NCI-H1417 (cell line): ENCODE measurements around the gene CD4.

Experiments used
- DNase-seq, 3 experiments: peaks; one replicate each; lab custom pipeline; 2025; lab: John Stamatoyannopoulos, UW

Gene CD4

DNA sequence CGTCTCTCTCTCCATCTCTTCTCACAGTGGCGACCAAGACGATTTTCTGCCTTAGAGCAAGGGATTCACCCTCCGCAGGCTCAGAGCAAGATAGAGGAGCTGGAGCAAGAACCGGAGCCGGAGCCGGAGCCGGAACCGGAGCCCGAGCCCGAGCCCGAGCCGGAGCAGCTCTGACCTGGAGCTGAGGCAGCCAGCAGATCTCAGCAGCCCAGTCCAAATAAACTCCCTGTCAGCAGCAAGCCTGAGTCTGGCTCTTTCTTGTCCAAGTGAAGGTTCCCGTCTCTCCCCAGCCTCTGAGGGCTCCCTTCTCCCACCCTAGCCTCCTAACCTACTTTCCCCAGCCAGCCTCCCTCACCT, 11.1 kb upstream of the CD4 start:
- DNase-seq = peak; percentile 15 to 52 (median 42)

DNA sequence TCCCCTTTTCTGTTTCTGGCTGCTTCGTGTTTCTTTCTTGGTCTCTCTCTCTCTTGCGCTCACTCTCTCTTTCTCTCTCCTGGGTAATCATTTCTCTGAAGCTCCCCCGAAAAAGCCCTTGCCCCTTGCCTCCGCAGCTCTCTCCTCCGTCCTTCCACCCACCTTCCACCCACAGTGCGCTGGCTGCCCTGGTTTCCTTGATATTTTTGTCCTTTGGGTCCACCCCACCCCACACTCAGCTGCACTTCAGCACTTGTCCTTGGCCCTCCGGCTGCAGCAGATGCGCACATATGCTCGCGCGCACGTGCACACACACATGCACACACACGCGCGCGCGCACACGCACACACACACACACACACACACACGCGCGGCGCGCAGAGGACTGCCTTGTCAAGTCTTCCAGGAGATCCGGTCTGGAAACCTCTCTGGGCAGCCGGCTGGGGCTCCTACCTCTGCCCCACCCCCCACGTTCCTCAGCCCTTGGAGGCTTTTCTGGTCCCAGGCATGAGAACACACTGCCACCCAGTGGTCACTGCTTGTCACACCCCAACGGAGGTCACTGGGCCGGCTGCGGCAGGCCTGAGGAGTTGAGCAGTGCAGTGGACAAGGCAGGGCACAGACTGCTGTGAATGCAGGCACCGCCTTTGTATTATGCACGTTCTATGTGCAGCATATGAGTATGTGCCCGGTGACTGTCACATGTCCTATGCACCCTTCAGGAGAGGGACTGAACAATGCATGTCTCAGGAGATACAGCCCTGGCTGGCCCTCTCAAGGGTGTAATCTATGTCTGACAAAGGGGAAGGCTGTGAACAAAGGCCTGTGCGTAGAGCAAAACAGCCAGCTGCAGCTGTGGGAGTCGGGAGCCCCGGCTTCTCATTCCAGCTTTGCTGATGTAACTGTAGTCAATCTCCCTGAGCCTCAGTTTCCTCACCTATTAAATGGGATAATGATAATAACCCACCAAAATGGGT, 10.5 kb upstream of the CD4 start:
- DNase-seq = peak; percentile 93 to 98 (median 95)

DNA sequence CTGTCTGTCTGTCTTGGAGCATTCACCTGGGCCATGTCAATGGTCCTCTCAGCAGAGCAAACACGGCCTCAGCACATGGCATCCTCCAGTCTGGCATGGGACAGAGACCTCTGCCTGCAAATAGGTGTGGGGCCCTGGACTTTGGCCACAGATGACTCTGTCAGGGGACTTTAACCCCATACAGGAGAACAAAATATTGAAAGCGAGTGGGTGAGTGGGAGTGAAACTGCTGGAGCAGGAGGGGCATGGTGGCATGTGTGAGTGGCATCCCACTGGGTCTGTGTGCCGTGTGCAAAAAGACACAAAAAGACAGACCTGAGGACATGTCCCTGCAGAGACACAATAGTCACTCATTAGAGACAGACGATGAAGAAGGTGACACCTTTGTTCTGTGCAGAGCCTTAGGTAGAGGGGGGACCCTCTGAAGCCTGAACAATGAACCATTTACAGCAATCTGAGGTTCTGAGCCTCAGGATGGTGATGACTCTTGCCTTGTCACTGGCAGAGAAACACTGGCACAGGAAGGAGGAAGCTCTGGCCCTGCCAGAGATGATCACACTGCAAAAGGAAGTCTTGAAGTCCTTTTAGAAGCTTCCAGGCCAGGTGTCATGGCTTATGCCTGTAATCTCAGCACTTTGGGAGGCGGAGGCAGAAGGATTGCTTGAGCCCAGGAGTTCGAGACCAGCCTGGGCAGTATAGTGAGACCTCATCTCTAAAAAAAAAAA, 9.5 kb upstream of the CD4 start:
- no peak for DNase-seq

DNA sequence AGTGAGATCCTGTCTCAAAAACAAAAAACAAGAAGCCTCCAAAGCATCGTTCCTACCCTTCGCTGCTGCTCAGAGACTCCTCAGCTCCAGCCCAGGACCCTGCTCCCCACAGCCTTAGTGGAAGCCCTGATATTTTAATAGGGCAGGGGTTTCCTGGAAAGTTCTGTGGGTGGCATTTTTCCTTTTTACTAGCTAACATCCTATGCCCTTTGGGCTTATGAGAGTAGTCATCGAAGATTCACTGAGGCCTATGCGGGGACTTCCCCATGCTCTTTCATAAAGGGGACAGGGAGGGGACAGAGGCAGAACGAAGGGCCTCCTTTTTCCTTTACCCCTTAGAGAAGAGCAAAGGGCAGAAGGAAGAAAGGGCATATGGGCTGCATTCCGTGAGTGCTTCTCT, 8.8 kb upstream of the CD4 start:
- DNase-seq = no peak

DNA sequence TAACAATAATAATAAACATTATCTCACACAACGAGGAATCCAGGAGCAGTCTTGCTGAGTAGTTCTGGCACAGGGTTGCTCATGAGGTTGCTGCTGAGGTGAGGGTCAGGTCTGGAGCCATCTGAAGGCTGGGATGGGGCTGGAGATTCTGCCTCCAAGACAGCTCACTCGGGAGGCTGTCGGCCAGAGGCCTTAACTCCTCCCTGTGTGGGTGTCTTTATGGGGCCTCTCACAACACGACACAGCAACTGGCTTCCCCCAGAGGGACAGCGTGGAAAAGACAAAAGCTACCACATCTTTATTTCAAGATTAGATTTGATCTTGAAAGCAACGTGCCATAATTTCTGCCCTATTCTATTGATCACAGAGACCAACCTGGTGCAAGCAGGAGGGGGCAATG, 7.2 kb upstream of the CD4 start:
- no peak for DNase-seq

DNA sequence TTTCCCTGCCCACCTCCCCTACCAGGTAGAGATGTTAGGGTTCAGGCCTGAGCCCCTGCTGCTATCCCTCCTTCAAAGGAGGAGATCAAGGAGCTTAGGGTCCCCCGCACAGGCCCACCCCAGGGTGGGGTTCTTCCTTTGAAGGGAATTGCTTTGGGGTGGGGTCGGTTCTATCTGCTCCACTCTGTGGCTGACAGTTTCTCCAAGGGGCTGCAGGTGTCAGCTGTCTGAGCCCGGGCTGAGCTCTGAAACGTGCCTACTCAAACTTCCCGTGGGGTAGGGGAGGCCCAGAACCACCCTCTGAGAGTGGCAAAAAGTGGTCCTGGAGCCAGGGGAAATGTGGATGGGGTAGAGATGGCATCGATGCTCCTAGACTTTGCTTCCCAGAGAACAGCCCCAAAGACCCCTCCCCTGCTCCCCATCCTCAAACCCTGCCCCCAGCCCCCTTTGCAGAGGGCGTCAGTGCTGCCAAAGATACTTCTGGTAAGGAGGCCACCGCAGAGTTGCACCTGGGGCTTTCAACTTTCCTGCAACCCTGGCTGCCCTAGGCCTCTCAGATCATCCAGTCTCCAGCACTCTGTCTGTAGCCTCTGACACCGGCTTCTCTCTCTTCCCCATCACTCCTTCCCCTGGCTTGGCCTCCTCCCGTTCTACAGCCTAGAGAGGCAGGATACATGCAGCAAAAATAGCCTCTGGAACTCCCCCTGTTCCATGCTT, 6.3 kb upstream of the CD4 start:
- DNase-seq = no peak

DNA sequence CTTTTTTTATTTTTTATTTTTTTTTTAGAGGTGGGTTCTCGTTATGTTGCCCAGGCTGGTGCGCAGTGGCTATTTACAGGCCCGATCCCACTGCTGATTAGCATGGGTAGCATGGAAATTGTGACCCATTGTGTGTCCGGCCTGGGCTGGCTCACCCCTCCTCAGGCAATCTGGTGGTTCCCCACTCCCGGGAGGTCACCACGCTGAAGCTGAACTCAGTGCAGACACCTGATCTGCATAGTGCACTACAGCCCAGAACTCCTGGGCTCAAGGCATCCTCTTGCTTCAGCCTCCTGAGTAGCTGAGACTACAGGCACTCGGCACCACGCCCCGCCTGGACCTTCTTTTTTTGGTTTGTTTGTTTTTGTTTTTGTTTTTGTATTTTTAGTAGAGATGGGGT, 5.5 kb upstream of the CD4 start:
- DNase-seq = no peak

DNA sequence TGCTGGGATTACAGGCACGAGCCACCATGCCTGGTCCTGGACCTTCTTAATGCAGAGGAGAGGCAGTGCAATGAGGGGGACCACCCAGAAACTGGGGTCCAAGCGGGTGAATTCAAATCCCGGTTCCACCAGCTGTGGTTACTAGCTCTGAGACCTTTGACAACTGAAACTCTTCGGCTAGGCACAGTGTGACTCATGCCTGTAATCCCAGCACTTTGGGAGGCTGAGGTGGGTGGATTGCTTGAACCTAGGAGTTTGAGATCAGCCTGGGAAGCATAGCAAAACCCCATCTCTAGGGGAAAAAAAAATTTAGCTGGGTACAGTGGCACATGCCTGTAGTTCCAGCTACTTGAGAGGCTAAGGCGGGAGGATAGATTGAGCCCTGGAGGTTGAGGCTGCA, 5.0 kb upstream of the CD4 start:
- DNase-seq = no peak

DNA sequence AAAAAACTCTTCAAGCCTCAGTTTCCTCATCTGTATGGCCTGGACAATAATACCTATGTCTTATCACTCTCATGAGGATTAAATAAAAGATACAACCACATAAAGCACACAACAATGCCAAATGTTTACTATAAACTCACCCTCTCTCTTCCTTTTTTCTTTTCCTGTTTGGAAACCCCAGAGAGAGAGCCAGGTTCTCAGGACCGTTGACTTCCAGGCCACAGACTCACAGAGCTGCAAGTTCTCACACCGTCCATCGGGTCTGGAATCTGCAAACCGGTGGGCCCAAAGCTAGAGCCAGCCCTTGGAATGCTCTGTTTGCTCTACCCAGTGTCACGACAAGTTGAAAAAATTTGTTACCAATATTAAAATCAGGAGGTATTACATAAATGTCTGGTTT, 4.6 kb upstream of the CD4 start:
- DNase-seq = no peak

DNA sequence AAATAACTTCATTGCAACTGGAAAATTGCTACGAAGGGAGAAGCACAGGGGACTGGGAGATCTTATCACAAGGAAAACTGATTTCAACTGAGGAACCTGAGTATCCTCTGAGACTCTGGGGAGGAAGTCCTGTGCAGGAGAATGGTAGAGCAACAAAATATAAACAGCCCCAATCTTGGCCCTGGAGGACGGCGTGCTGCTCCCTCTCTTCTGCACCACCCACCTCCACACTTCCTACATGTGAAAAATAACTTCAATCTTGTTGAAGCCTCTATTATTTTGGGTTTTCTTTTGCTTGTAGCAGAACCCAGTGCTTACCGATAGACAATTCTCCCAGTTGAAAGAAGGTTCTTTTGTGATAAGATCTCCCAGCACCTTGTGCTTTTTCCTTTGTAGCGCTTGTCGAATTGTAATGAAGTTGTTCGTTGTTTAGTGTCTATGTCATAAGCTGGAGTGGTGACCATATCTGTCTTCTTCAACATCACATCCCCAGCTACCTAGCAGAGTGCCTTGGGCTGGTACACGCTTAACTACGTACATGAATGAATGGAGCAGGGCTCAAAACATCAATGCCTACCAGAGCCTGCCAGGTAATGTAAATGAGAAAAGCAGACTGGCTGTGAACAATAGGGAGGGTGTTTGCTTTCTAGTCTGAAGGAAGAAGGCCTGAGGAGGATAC, 2.8 kb upstream of the CD4 start:
- no peak for DNase-seq

DNA sequence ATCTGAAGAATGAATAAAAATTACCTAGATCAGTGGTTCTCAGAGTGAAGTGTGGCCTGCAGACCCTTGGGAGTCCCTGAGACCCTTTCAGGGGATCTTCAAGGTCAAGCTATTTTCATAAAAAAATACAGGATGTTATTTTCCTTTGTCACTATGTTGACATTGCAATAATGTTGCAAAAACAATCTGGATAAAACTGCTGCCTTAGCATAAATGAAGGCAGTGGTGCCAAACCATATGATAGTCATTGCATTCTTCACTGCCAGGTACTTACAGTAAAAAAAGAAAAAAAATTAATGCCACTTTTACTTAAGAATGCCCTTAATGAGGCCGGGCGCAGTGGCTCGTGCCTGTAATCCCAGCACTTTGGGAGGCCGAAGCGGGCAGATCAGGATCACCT, 2.0 kb upstream of the CD4 start:
- DNase-seq = no peak

DNA sequence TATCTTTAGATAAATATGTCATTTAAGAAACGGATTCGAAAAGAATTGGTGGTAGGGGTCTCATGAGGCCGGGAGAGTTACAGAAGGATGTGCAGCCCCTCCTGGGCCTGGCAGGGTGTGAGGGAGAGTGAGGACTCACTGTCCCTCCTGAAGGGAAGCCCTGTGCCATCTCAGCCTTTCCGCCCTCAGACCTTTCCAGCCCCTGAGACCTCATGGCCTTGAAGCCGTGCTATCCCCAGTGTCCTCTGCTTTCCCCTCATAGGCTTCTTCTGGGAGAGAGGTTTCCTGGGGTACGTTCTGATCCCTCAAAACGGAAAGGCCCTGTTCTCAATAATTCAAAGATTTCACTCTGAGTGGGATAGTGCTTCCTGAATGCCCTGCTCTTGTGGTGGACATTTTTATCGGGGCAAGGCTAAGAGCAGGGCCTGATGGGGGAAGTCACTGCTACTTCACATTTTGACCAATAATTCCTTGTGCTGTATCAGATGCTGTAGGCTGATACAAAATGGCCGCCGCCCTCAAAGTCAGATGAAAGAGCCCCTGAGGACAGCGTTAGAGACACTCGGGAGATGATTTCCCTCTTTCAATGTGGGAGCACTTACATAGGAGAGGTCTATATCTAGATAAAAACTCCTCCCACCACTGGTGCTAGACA, 1.3 kb downstream of the CD4 start:
- no peak for DNase-seq

DNA sequence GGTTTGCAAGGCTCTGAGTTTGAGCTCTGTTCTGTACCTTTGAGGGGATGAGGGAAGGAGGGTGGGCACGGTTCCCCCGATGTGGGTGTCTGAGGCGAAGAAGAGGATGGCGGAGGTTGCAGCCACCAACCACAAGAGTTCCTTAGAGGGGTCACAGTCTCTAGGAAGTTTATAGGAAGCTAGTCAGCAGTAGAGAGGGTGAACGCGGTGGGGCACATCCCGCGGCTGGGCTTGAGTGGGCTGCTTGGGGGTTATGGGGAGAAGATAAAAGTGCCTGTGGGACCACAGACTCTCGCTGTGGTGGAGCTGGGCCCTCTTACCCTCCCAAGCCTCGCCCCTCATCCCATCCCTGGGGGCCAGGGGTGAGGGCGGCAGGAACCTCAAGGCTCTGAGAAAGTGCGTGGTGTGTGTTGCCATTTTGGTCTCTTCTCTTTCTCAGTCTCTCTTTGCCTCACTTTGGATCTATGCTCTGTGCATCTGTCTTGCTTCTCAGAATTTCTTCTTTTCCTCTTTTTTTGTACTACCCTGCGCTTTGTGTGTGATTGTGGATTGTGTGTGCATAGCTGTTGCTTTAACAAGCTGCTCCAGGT, 2.7 kb downstream of the CD4 start:
- DNase-seq = no peak

DNA sequence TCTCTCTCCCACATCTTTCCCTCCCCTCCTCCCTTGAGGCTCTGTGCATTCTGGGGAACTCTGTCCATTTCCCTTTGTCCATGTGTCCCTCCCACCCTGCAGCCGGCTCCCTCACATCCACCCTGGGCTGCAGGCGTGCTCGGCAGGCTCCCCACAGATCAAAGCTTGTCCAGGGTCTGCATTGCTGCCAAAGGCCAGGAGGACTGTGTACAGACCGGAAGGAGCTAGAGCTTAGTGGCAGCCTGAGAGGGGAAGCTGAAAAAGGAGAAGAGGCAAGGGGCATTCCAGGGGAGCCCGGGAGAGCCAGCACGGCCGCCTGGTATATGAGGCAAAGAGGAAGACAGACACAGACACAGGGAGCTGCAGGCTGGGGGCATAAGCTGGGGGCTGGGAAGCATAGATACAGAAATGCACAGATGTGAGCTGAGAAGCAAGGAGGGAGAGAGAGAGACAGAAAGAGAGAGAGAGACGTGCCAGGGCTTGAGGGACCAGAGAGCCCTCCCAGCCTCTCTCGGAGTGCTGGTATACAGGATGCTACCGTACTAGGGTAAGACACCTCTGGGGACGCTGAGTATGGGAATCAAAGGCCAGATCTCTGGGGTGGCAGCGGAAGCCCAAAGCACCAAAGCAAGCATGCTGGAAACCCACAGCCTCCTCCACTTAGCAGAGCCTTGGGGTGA, 3.3 kb downstream of the CD4 start:
- DNase-seq = no peak

DNA sequence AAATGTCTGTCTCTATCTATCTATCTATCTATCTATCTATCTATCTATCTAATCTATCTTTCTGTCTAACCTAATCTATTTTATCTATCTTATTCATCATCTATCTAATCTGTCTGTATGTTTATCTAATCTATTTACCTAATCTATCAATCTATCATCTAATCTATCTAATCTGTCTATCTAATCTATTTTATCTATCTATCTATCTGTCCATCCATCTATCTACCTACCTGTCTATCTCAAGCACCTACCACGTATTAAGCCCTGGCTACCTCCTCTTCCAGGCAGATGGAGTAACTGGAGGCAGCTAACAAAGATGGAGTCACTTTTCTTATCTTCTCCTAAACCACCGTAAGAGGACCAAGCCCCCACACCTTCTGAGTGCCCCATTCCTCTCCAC, 5.8 kb downstream of the CD4 start:
- DNase-seq = no peak

DNA sequence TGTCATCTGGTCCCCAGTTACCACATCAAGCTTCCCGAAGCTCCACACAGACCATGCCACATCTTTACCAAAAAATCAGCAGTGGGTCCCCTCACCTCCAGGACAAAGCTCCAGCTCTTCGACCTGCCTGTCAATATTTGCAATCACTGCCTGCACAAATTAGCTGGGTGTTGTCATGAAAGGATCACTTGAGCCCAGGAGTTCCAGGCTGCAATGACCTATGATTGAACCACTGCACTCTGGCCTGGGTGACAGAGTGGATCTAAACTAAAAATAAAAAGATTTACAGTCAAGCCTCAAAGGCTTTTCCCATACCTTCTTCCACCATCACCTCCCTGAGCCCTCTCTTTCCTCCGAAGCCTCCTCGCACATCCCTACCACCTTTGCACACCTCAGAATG, 7.2 kb downstream of the CD4 start:
- DNase-seq = no peak

DNA sequence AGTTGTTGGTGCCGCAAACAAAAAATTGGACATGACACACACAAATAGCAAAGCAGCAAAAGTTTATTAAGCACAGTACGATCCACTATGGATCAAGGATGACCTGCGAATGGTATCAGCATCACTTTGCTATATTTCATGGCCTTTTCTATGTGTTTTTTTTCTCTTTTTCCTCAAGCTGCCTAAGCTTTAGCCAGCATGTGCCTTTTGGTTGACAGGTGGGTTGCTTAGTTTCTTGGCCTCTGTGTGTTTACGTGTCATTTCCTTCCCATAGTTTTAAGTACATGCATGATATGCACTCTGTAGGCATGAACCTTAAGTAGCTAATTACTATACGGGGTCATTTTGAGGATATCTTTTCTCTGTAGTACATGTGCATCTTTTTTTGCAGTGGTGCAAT, 9.8 kb downstream of the CD4 start:
- DNase-seq = no peak

DNA sequence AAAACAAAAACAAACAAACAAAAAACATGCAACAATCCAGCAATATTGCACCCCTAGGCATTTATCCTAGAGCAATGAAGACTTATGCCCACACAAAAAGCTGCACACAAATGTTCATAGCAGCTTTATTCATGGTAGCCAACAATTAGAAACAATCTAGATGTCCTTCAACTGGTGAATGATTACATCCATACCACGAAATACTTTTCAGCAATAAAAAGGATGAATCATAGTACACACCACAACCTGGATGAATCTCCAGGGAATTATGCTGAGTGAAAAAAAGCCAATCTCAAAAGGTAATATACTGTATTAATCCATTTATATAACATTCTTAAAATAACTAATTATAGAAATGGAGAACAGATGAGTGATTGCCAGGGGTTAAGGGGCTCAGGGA, 17.8 kb downstream of the CD4 start:
- no peak for DNase-seq

DNA sequence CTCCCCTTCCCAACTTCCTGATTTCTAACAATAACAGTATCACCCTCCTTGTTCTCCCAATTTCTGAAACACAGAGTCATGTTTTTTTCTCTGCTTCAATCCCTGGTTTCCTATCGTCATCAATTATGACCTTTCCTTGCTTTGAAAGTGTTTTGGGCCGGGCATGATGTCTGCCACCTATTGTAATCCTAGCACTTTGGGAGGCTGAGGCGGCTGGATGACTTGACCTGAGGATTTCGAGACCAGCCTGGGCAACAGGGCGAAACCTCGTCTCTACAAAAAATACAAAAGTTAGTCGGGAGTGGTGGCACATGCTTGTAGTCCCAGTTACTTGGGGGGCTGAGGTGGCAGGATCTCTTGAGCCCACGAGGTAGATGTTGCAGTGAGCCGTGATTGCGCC, 19.7 kb downstream of the CD4 start:
- DNase-seq = no peak

DNA sequence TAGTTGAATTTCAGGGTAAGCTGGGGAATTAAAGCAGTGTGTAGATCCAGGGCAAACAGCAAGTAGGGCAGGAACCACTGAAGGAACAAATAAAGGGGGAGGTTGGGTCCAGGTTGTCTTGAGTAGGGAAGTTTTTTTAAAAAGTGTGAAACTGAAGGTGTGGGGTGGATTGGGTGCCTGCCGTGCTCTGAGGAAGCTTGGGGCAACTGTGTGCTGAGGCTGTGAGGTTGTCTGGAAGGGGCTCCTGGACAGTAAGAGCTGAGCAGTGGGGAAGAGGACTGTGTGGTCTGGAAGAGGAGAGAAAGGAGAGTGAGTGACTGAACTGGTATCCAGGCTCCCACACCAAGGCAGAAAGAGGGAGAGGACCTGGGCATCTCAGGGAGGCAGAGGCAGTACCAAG, 21.4 kb downstream of the CD4 start:
- DNase-seq = no peak

DNA sequence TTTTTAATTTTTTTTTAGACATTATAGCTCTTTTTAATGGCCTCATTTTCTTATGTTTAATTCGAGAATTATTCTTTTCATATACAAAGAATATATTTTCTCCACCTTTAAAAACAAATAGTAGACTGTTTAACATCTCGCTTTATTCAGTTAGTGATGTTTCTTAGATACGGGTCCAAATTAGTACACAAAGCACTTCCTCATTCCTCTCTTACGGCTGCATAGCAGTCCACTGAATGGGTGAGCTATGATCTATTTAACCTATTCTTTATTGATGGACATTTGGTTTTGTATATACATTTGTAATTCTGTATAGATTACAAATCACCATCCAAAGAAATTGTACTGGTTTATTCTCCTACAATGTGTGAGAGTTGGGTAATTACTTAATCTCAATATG, 24.0 kb downstream of the CD4 start:
- DNase-seq = no peak
